ENCODE results near the gene BUB3. TPM values are rescaled to one million over a fixed set of nuclear protein-coding genes. Genes with fewer than 3 reads are reported as not detected.

Gene BUB3
- total and polyA plus RNA-seq, 2 donors (not counting 1 experiment from before 2014, with no cell fraction given), result 121 to 195 TPM

DNA sequence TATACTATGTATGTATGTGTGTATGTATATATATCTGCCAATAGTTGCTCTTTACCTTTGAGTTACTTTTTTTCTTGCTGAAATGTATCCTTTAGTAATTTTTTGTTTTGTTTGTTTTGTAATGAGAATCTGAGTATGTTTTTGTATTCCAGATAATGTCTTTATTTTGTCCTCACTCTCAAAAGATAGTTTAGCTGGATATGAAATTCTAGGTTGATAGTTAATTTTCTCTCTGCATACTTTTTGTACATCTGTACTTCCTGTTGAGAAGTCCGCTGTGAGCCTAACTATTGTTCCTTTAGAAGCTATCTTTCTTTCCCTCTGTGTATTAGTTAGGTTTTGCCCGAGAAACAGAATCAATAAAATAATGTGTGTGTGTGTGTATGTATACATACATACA lies 29.5 kb downstream of the BUB3 start:
- Histone ChIP-seq H3K9me3 (ENCODE audit: control insufficient read depth, insufficient read depth, low read depth, low read length) (no peaks in the 10 kb centered on the region), H3K4me2 (ENCODE audit: extremely low read depth, insufficient read depth, low read length) (no peak overlapping the region), H3K36me3 (ENCODE audit: control insufficient read depth, insufficient read depth, low read length) (no peaks in the 10 kb centered on the region), H3K27ac (ENCODE audit: insufficient read depth, low read length) (no peak overlapping the region), H3K79me2 (ENCODE audit: control insufficient read depth, insufficient read depth, low read length) (no peaks in the 10 kb centered on the region), H3K4me3 (replicated peaks in 1 of 4; ENCODE audit: control extremely low read depth in 1 of 4, insufficient read depth in 1 of 4, low read depth in 3 of 4, low read length in 4 of 4) (no peak overlapping the region), H4K20me1 (ENCODE audit: control insufficient read depth, extremely low read depth, insufficient read depth, low read length) (no peaks in the 10 kb centered on the region), H3K9ac (ENCODE audit: insufficient read depth, low read length) (no peak overlapping the region), H3K27me3 (ENCODE audit: control insufficient read depth, insufficient read depth, low read length) (no peaks in the 10 kb centered on the region), H3K4me1 (ENCODE audit: control insufficient read depth, extremely low read depth, insufficient read depth, low read length) (no peaks in the 10 kb centered on the region), H2AFZ (ENCODE audit: low read length) (no peak overlapping the region)
- DNase-seq (ENCODE audit: low read depth in 2 of 2), result no peak
- TF ChIP-seq, protein P1, sequence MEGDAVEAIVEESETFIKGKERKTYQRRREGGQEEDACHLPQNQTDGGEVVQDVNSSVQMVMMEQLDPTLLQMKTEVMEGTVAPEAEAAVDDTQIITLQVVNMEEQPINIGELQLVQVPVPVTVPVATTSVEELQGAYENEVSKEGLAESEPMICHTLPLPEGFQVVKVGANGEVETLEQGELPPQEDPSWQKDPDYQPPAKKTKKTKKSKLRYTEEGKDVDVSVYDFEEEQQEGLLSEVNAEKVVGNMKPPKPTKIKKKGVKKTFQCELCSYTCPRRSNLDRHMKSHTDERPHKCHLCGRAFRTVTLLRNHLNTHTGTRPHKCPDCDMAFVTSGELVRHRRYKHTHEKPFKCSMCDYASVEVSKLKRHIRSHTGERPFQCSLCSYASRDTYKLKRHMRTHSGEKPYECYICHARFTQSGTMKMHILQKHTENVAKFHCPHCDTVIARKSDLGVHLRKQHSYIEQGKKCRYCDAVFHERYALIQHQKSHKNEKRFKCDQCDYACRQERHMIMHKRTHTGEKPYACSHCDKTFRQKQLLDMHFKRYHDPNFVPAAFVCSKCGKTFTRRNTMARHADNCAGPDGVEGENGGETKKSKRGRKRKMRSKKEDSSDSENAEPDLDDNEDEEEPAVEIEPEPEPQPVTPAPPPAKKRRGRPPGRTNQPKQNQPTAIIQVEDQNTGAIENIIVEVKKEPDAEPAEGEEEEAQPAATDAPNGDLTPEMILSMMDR (conservative IDR thresholded peaks at IDR 0.05 in 1 of 2, IDR thresholded peaks at IDR 0.05 in 1 of 2; ENCODE audit: low read depth in 1 of 2, low read length in 2 of 2), result no peak
- TF ChIP-seq EZH2 (IDR thresholded peaks at IDR 0.05; ENCODE audit: low read length, missing control alignments), result no peak

- H3K36me3 ChIP-seq (ENCODE audit: control insufficient read depth, insufficient read depth, low read length), result no peaks in the 10 kb centered on the region
- H3K4me1 ChIP-seq (ENCODE audit: control insufficient read depth, extremely low read depth, insufficient read depth, low read length), result no peaks in the 10 kb centered on the region
- H3K9ac ChIP-seq (ENCODE audit: insufficient read depth, low read length), result no peak overlapping the region
- H3K27me3 ChIP-seq (ENCODE audit: control insufficient read depth, insufficient read depth, low read length), result no peaks in the 10 kb centered on the region
- no peaks in the 10 kb centered on the region for H3K79me2 ChIP-seq (ENCODE audit: control insufficient read depth, insufficient read depth, low read length)
- no peaks in the 10 kb centered on the region for H4K20me1 ChIP-seq (ENCODE audit: control insufficient read depth, extremely low read depth, insufficient read depth, low read length)
- no peak overlapping the region for H3K27ac ChIP-seq (ENCODE audit: insufficient read depth, low read length)
- no peak for TF ChIP-seq EZH2 (IDR thresholded peaks at IDR 0.05; ENCODE audit: low read length, missing control alignments)
- TF ChIP-seq, protein P1 (conservative IDR thresholded peaks at IDR 0.05 in 1 of 2, IDR thresholded peaks at IDR 0.05 in 1 of 2; ENCODE audit: low read depth in 1 of 2, low read length in 2 of 2), result no peak
- H3K4me2 ChIP-seq (ENCODE audit: extremely low read depth, insufficient read depth, low read length), result no peak overlapping the region
- H3K9me3 ChIP-seq (ENCODE audit: control insufficient read depth, insufficient read depth, low read depth, low read length), result no peaks in the 10 kb centered on the region
- H2AFZ ChIP-seq (ENCODE audit: low read length), result no peak overlapping the region
- no peak overlapping the region for H3K4me3 ChIP-seq (replicated peaks in 1 of 4; ENCODE audit: control extremely low read depth in 1 of 4, insufficient read depth in 1 of 4, low read depth in 3 of 4, low read length in 4 of 4)
- DNase-seq (ENCODE audit: low read depth in 2 of 2), result no peak
These were observed 33.6 kb downstream of the BUB3 start for GRCh38 chr10:123187781-123188180.

DNA sequence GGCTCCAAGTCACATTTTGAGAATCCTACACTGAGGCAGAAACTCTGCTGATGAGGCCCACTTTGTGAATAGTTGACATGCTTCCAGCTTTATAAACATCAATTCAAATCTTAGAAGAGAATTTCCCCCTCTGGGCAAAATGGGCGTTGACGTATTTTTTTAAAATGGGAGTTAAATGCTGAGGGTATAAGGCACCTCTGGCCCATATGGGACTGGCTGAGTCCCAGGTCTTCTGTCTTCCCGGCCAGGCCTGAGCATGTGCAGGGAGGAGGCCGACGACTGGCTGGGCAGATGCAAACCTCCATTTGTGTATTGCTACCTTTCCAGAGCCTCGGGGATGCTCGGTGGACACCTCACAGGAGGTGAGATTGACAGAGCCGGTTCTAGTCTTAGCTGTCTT lies 37.7 kb downstream of the BUB3 start:
- TF ChIP-seq, protein P1 (conservative IDR thresholded peaks at IDR 0.05 in 1 of 2, IDR thresholded peaks at IDR 0.05 in 1 of 2; ENCODE audit: low read depth in 1 of 2, low read length in 2 of 2), result no peak
- TF ChIP-seq EZH2 (IDR thresholded peaks at IDR 0.05; ENCODE audit: low read length, missing control alignments), result no peak
- Histone ChIP-seq H2AFZ (ENCODE audit: low read length) (no peak overlapping the region), H3K9ac (ENCODE audit: insufficient read depth, low read length) (no peak overlapping the region), H3K4me3 (replicated peaks in 1 of 4; ENCODE audit: control extremely low read depth in 1 of 4, insufficient read depth in 1 of 4, low read depth in 3 of 4, low read length in 4 of 4) (no peak overlapping the region), H4K20me1 (ENCODE audit: control insufficient read depth, extremely low read depth, insufficient read depth, low read length) (no peaks in the 10 kb centered on the region), H3K4me2 (ENCODE audit: extremely low read depth, insufficient read depth, low read length) (no peak overlapping the region), H3K79me2 (ENCODE audit: control insufficient read depth, insufficient read depth, low read length) (no peaks in the 10 kb centered on the region), H3K9me3 (ENCODE audit: control insufficient read depth, insufficient read depth, low read depth, low read length) (no peaks in the 10 kb centered on the region), H3K27ac (ENCODE audit: insufficient read depth, low read length) (no peak overlapping the region), H3K27me3 (ENCODE audit: control insufficient read depth, insufficient read depth, low read length) (no peaks in the 10 kb centered on the region), H3K36me3 (ENCODE audit: control insufficient read depth, insufficient read depth, low read length) (no peaks in the 10 kb centered on the region), H3K4me1 (ENCODE audit: control insufficient read depth, extremely low read depth, insufficient read depth, low read length) (no peaks in the 10 kb centered on the region)
- DNase-seq (ENCODE audit: low read depth in 2 of 2), result no peak
